GM23338 (cell line): ENCODE results near the gene ACE2. TPM values are rescaled to one million over a fixed set of nuclear protein-coding genes. Genes with fewer than 3 reads are reported as not detected.

Source experiments
- ATAC-seq: fragments of 200-7000 bp; cut with Tn5 transposase; 3 replicates; pipeline ENCODE4 v1.9.1; 2020
- DNase-seq: peaks from one replicate; pipeline ENCODE4 v3.0.0-alpha.2; 2015; ENCODE audit warnings: low spot score
- H2AFZ ChIP-seq: fragments of 200-600 bp; sonication (generic); 2 replicates; pipeline ENCODE4 v1.8.0; 2016; ENCODE audit warnings: antibody characterized with exemption, mild to moderate bottlenecking, moderate library complexity
- H3F3A ChIP-seq: fragments of 200-600 bp; sonication (generic); replicated peaks from 2 replicates; pipeline ENCODE4 v1.8.0; 2017; ENCODE audit warnings: antibody characterized with exemption, mixed run types, low read depth
- H3K27ac ChIP-seq: fragments of 200-600 bp; sonication (generic); 2 replicates; pipeline ENCODE4 v1.6.1; 2016; ENCODE audit warnings: low read depth
- H3K27me3 ChIP-seq: fragments of 200-600 bp; sonication (generic); 2 replicates; pipeline ENCODE4 v1.8.0; 2016; ENCODE audit warnings: mild to moderate bottlenecking, mixed run types, moderate library complexity; ENCODE audit not compliant: insufficient read depth
- H3K36me3 ChIP-seq: fragments of 200-600 bp; sonication (generic); 2 replicates; pipeline ENCODE4 v1.8.0; 2016; ENCODE audit warnings: mild to moderate bottlenecking; ENCODE audit not compliant: insufficient read depth
- H3K4me1 ChIP-seq: fragments of 200-600 bp; sonication (generic); 2 replicates; pipeline ENCODE4 v1.8.0; 2016; ENCODE audit warnings: mild to moderate bottlenecking, moderate library complexity; ENCODE audit not compliant: insufficient read depth
- H3K4me2 ChIP-seq: fragments of 200-600 bp; sonication (generic); 2 replicates; pipeline ENCODE4 v1.7.1; 2017; ENCODE audit warnings: mixed run types
- H3K4me3 ChIP-seq: fragments of 200-600 bp; sonication (generic); 2 replicates; pipeline ENCODE4 v1.6.1; 2016; ENCODE audit warnings: mixed run types
- H3K79me2 ChIP-seq: fragments of 200-600 bp; sonication (generic); replicated peaks from 2 replicates; pipeline ENCODE4 v1.8.0; 2017; ENCODE audit warnings: mild to moderate bottlenecking; ENCODE audit not compliant: insufficient read depth
- H3K9me2 ChIP-seq: fragments of 200-600 bp; sonication (generic); 2 replicates; pipeline ENCODE4 v1.8.0; 2017; ENCODE audit not compliant: insufficient read depth
- H4K20me1 ChIP-seq: fragments of 200-600 bp; sonication (generic); replicated peaks from 2 replicates; pipeline ENCODE4 v1.8.0; 2017; ENCODE audit warnings: mild to moderate bottlenecking; ENCODE audit not compliant: insufficient read depth
- H3K27ac Mint-ChIP-seq: 2 replicates; pipeline ENCODE4 v1.8.0; 2020; ENCODE audit warnings: inconsistent platforms, mild to moderate bottlenecking, moderate library complexity, mixed read lengths
- H3K27me3 Mint-ChIP-seq: 3 replicates; pipeline ENCODE4 v1.8.0; 2022; ENCODE audit warnings: low read depth, mild to moderate bottlenecking, moderate library complexity, mixed read lengths, inconsistent platforms; ENCODE audit not compliant: insufficient read depth, poor library complexity
- H3K36me3 Mint-ChIP-seq: 3 replicates; pipeline ENCODE4 v1.8.0; 2021; ENCODE audit warnings: low read depth, mild to moderate bottlenecking, inconsistent platforms, moderate library complexity, mixed read lengths
- H3K4me1 Mint-ChIP-seq: 3 replicates; pipeline ENCODE4 v1.8.0; 2020; ENCODE audit warnings: mild to moderate bottlenecking, inconsistent platforms, mixed read lengths
- H3K4me3 Mint-ChIP-seq: 3 replicates; pipeline ENCODE4 v1.8.0; 2021; ENCODE audit warnings: moderate library complexity, mild to moderate bottlenecking, inconsistent platforms, mixed read lengths
- H3K9me3 Mint-ChIP-seq: 3 replicates; pipeline ENCODE4 v1.8.0; 2020; ENCODE audit warnings: moderate library complexity, mild to moderate bottlenecking, inconsistent platforms, mixed read lengths
- CREB1 ChIP-seq: fragments of 250-450 bp; sonication (Bioruptor Pico); IDR thresholded peaks from 2 replicates; pipeline ENCODE4 v1.5.0; 2020; ENCODE audit warnings: low read depth, mild to moderate bottlenecking, moderate library complexity
- CTCF ChIP-seq, 2 experiments: fragments of 200-600 bp in 1 of 2; sonication (generic) in 1 of 2; conservative IDR thresholded peaks; 2 replicates each; pipeline versions ENCODE4 v1.5.1 to v1.6.1; 2016 to 2017; ENCODE audit warnings: antibody characterized with exemption in 2 of 2, low read depth in 2 of 2, mild to moderate bottlenecking in 2 of 2, moderate library complexity in 1 of 2
- EZH2 ChIP-seq: fragments of 200-600 bp; sonication (generic); IDR thresholded peaks from one replicate; pipeline ENCODE4 v1.8.0; 2017; ENCODE audit warnings: antibody characterized with exemption, mild to moderate bottlenecking, low read depth; ENCODE audit not compliant: unreplicated experiment
- EZH2phosphoT487 ChIP-seq: fragments of 200-600 bp; sonication (generic); IDR thresholded peaks from one replicate; pipeline ENCODE4 v1.8.1; 2018; ENCODE audit warnings: antibody characterized with exemption; ENCODE audit not compliant: unreplicated experiment
- JUNB ChIP-seq: IDR thresholded peaks from one replicate; pipeline ENCODE4 v1.6.1; 2016; ENCODE audit warnings: antibody characterized with exemption; ENCODE audit not compliant: unreplicated experiment
- NANOG ChIP-seq: IDR thresholded peaks from 2 replicates; pipeline ENCODE4 v1.6.1; 2016; ENCODE audit warnings: antibody characterized with exemption, borderline replicate concordance
- REST ChIP-seq: IDR thresholded peaks from one replicate; pipeline ENCODE4 v1.6.1; 2018; ENCODE audit warnings: antibody characterized with exemption; ENCODE audit not compliant: unreplicated experiment
- STAT1 ChIP-seq: IDR thresholded peaks from one replicate; pipeline ENCODE4 v1.6.1; 2016; ENCODE audit warnings: antibody characterized with exemption; ENCODE audit not compliant: unreplicated experiment
- ZNF114 ChIP-seq: fragments of 250-450 bp; sonication (Bioruptor Pico); IDR thresholded peaks from 2 replicates; pipeline ENCODE4 v1.5.0; 2020; ENCODE audit warnings: mild to moderate bottlenecking, moderate library complexity
- ZNF331 ChIP-seq: fragments of 250-450 bp; sonication (Bioruptor Pico); IDR thresholded peaks from 2 replicates; pipeline ENCODE4 v1.5.0; 2020; ENCODE audit warnings: low read depth, mild to moderate bottlenecking, moderate library complexity
- polyA plus RNA-seq: library from polyadenylated mRNA; unstranded; fragments of >200 nt; fragmentation: Nextera tagmentation; extraction: Ambion mirVana; gene quantifications from 2 replicates; pipeline ENCODE4 v1.2.1, GENCODE V29; 2016
- total RNA-seq: library from RNA; depleted of rRNA; stranded (reverse); fragments of >200 nt; shearing (Covaris generic); gene quantifications from 2 replicates; pipeline ENCODE4 v1.2.3, GENCODE V29; 2014
- TF ChIP-seq, protein P1 (sequence below): fragments of 250-450 bp; sonication (Bioruptor Pico); IDR thresholded peaks from 2 replicates; pipeline ENCODE4 v1.5.0; 2020; ENCODE audit warnings: mild to moderate bottlenecking, moderate library complexity

The ACE2 gene
- total and polyA plus RNA-seq, 2 experiments from 2014 or later = 0.10 TPM; not detected in 1

DNA sequence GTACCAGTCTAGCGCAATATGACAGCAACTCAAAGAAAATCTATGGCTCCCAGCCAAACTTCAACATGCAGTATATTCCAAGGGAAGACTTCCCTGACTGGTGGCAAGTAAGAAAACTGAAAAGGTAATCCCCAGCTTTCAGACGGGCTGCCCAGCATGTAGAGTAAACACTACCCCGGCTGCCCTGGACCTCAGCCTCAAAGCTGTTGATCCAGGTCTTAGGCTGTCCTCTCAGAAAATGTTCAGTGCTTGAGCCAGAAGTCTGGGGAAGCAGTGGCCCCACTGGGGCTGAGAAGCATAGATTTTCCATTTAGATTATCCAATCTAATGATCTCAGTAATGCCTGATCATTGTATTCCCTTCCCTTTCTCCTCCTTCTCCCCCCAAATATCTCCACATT, 78.3 kb downstream of the ACE2 start (continued):
- TF ChIP-seq, protein P1, sequence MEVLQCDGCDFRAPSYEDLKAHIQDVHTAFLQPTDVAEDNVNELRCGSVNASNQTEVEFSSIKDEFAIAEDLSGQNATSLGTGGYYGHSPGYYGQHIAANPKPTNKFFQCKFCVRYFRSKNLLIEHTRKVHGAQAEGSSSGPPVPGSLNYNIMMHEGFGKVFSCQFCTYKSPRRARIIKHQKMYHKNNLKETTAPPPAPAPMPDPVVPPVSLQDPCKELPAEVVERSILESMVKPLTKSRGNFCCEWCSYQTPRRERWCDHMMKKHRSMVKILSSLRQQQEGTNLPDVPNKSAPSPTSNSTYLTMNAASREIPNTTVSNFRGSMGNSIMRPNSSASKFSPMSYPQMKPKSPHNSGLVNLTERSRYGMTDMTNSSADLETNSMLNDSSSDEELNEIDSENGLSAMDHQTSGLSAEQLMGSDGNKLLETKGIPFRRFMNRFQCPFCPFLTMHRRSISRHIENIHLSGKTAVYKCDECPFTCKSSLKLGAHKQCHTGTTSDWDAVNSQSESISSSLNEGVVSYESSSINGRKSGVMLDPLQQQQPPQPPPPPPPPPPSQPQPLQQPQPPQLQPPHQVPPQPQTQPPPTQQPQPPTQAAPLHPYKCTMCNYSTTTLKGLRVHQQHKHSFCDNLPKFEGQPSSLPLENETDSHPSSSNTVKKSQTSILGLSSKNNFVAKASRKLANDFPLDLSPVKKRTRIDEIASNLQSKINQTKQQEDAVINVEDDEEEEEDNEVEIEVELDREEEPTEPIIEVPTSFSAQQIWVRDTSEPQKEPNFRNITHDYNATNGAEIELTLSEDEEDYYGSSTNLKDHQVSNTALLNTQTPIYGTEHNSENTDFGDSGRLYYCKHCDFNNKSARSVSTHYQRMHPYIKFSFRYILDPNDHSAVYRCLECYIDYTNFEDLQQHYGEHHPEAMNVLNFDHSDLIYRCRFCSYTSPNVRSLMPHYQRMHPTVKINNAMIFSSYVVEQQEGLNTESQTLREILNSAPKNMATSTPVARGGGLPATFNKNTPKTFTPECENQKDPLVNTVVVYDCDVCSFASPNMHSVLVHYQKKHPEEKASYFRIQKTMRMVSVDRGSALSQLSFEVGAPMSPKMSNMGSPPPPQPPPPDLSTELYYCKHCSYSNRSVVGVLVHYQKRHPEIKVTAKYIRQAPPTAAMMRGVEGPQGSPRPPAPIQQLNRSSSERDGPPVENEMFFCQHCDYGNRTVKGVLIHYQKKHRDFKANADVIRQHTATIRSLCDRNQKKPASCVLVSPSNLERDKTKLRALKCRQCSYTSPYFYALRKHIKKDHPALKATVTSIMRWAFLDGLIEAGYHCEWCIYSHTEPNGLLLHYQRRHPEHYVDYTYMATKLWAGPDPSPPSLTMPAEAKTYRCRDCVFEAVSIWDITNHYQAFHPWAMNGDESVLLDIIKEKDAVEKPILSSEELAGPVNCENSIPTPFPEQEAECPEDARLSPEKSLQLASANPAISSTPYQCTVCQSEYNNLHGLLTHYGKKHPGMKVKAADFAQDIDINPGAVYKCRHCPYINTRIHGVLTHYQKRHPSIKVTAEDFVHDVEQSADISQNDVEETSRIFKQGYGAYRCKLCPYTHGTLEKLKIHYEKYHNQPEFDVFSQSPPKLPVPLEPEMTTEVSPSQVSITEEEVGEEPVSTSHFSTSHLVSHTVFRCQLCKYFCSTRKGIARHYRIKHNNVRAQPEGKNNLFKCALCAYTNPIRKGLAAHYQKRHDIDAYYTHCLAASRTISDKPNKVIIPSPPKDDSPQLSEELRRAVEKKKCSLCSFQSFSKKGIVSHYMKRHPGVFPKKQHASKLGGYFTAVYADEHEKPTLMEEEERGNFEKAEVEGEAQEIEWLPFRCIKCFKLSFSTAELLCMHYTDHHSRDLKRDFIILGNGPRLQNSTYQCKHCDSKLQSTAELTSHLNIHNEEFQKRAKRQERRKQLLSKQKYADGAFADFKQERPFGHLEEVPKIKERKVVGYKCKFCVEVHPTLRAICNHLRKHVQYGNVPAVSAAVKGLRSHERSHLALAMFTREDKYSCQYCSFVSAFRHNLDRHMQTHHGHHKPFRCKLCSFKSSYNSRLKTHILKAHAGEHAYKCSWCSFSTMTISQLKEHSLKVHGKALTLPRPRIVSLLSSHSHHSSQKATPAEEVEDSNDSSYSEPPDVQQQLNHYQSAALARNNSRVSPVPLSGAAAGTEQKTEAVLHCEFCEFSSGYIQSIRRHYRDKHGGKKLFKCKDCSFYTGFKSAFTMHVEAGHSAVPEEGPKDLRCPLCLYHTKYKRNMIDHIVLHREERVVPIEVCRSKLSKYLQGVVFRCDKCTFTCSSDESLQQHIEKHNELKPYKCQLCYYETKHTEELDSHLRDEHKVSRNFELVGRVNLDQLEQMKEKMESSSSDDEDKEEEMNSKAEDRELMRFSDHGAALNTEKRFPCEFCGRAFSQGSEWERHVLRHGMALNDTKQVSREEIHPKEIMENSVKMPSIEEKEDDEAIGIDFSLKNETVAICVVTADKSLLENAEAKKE = no peak
- TF ChIP-seq STAT1 = no peak
- TF ChIP-seq JUNB = no peak
- TF ChIP-seq EZH2 = no peak
- TF ChIP-seq ZNF114 = no peak
- no peak for TF ChIP-seq NANOG

GRCh38 chrX:15515931-15516330, 84.8 kb downstream of the ACE2 start:
- DNase-seq (peak; percentile 3), ATAC-seq (no peak)
- H3K9me3 Mint-ChIP-seq = no peaks in the 10 kb centered on the region
- H3K4me3 Mint-ChIP-seq = no peak overlapping the region
- Histone ChIP-seq H3F3A (no peaks in the 10 kb centered on the region), H2AFZ (no peak overlapping the region), H3K27me3 (no peaks in the 10 kb centered on the region), H3K4me3 (no peak overlapping the region), H3K36me3 (no peaks in the 10 kb centered on the region), H3K4me2 (no peak overlapping the region), H4K20me1 (no peaks in the 10 kb centered on the region), H3K27ac (no peak overlapping the region), H3K9me2 (no peaks in the 10 kb centered on the region), H3K79me2 (no peaks in the 10 kb centered on the region), H3K4me1 (no peaks in the 10 kb centered on the region)
- H3K36me3 Mint-ChIP-seq = no peaks in the 10 kb centered on the region
- H3K27ac Mint-ChIP-seq = no peak overlapping the region
- H3K27me3 Mint-ChIP-seq = no peaks in the 10 kb centered on the region
- no peaks in the 10 kb centered on the region for H3K4me1 Mint-ChIP-seq
- TF ChIP-seq STAT1 (no peak), CREB1 (CRISPR knock-in tag) (no peak), ZNF114 (no peak), CTCF (conservative IDR thresholded peaks at IDR 0.05; ENCODE audit: low read depth in 2 of 2) (no peak), REST (no peak), NANOG (no peak), JUNB (no peak), EZH2 (no peak), ZNF331 (no peak), EZH2phosphoT487 (no peak)
